Astrocyte of the cerebellum (primary cell): ENCODE results near the gene CDK14.

Source experiments
- DNase-seq: peaks from one replicate; pipeline ENCODE4 v3.0.0-alpha.2; 2011; ENCODE audit warnings: low read depth
- H3K4me3 ChIP-seq: 2 replicates; pipeline ENCODE4 v1.5.1; 2011; ENCODE audit warnings: mild to moderate bottlenecking, low read depth, low read length, moderate library complexity
- CTCF ChIP-seq: IDR thresholded peaks from 2 replicates; pipeline ENCODE4 v1.5.1; 2012; ENCODE audit warnings: low read length, low read depth, moderate library complexity, mild to moderate bottlenecking; ENCODE audit errors: missing control alignments
- in situ Hi-C: cut with HindIII; loops from 2 replicates; pipeline ENCODE4 v1.10.0; 2017; ENCODE audit warnings: low sequenced_read_pairs

Gene CDK14

GRCh38 chr7:91020636-91021385 lies 424.7 kb downstream of the CDK14 start:
- H3K4me3 ChIP-seq: no peak overlapping the region
- in situ Hi-C loops: no loop called here
- no peak for TF ChIP-seq CTCF
- DNase-seq: peak; percentile 62

DNA sequence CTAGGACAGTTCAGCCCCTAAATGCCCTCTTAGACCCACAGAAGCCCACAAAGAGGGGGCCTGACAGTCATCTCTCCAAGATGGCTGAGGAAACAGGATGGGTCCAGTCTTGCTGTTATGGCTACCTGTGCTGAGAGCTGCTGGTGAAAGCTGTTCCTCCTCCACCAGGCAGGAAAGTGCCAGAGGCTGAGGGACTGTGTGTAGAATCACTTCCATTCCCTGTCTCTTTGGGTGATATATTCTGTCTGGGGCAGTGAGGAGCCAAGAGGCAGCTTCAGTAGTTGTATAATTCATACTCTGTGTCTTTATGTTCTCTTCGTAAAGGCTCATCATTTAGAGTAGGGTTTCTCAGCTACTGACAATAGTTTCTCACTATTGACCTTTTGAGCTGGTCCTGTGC lies 425.8 kb downstream of the CDK14 start:
- DNase-seq: no peak
- H3K4me3 ChIP-seq: no peak overlapping the region
- TF ChIP-seq CTCF: no peak
- in situ Hi-C loops: no loop called here

GRCh38 chr7:91025906-91026390 lies 429.8 kb downstream of the CDK14 start:
- in situ Hi-C loops: no loop called here
- no peak for DNase-seq
- no peak overlapping the region for H3K4me3 ChIP-seq
- TF ChIP-seq CTCF: no peak

DNA sequence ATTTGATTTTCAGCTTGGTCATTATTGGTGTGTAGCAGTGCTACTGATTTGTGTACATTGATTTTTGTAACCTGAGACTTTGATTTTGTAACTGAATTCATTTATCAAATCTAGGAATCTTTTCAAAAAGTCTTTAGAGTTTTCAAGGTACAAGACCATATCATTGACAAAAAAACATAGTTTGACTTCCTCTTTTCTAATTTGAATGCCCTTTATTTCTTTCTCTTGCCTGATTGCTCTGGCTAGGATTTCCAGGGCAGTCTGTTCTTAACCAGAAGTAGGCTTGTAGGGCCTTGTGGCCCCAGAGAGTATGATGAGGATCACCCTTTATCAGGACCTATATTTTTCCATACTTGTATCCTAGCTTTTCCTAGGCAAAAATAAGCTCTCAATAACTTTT lies 433.6 kb downstream of the CDK14 start:
- no peak for TF ChIP-seq CTCF

GRCh38 chr7:91030680-91031380 lies 434.7 kb downstream of the CDK14 start:
- TF ChIP-seq CTCF: no peak
- in situ Hi-C loops: no loop called here
- H3K4me3 ChIP-seq: no peak overlapping the region
- DNase-seq: no peak

More for the DNA sequence above, 433.6 kb downstream of the CDK14 start:
- no peak for DNase-seq
- H3K4me3 ChIP-seq: no peak overlapping the region
- in situ Hi-C loops: no loop called here

- TF ChIP-seq CTCF: no peak
- no peak overlapping the region for H3K4me3 ChIP-seq
- in situ Hi-C loops: no loop called here
- no peak for DNase-seq
Observed at GRCh38 chr7:91031757-91032156, 435.6 kb downstream of the CDK14 start.
